Right lobe of liver (tissue), 6 donors: Measurements from ENCODE around the gene TPRG1L. TPM values are rescaled to one million over a fixed set of nuclear protein-coding genes. Genes with fewer than 3 reads are reported as not detected.

Source experiments
- ATAC-seq, 4 donors: fragments of 200-7000 bp; cut with Tn5 transposase; one replicate each; pipeline ENCODE4 v1.9.1; 2020; ENCODE audit warnings: mild to moderate bottlenecking in 4 of 4, moderate library complexity in 4 of 4
- DNase-seq, 3 donors: peaks; one replicate each; pipeline ENCODE4 v3.0.0-alpha.2; 2020
- H3K27ac ChIP-seq, 3 donors: fragments of 200-600 bp; one replicate each; pipeline ENCODE4 v1.8.0; 2022
- H3K27me3 ChIP-seq, 2 donors: fragments of 200-600 bp; one replicate each; pipeline ENCODE4 v1.8.0; 2022
- H3K36me3 ChIP-seq, 4 donors: fragments of 200-600 bp; sonication (generic) in 1 of 4; one replicate each; pipeline versions ENCODE4 v1.5.1 to v1.8.0; 2017 to 2022; ENCODE audit warnings: control low read depth in 1 of 4
- H3K4me1 ChIP-seq, 4 donors: fragments of 200-600 bp; sonication (generic) in 1 of 4; one replicate each; pipeline versions ENCODE4 v1.5.1 to v1.8.0; 2017 to 2022; ENCODE audit warnings: control low read depth in 1 of 4
- H3K4me3 ChIP-seq, 3 donors: fragments of 200-600 bp; one replicate each; pipeline ENCODE4 v1.8.0; 2022
- H3K9me3 ChIP-seq, 4 donors: fragments of 200-600 bp; sonication (generic) in 1 of 4; one replicate each; pipeline versions ENCODE4 v1.5.1 to v1.8.0; 2017 to 2022; ENCODE audit warnings: control low read depth in 1 of 4
- POLR2A ChIP-seq: fragments of 450-650 bp; IDR thresholded peaks from one replicate; pipeline ENCODE4 v1.6.1; 2017; ENCODE audit warnings: antibody characterized with exemption, mild to moderate bottlenecking
- WGBS: methylation state at CpG from one replicate; pipeline ENCODE4 v1.1.6; 2018; ENCODE audit warnings: low coverage, low lambda C conversion rate; ENCODE audit not compliant: insufficient coverage; ENCODE audit errors: missing lambda C conversion rate; 5-methylcytosine and 5-hydroxymethylcytosine counted together
- intact Hi-C, 2 donors: fragments of 100-400 bp; cut with DNase I; formaldehyde crosslinking; loops; one replicate each; pipeline versions ENCODE4 v1.11.2 to v1.14.1; 2022
- total RNA-seq, 6 experiments: library from RNA; depleted of rRNA in 2 of 6; stranded (reverse); fragments of >200 nt in 2 of 6; fragmentation: NEBNext Ultra II Directional in 3 of 6; extraction: Animal tissue kit (Norgen Biotek cat#: 25700) in 3 of 6; gene quantifications; one replicate each; pipeline versions ENCODE4 v1.1.0 to v1.2.4, GENCODE V29; 2016 to 2023
- TF ChIP-seq, protein P1 (sequence below), 4 donors: fragments of 200-600 bp in 3 of 4; fragments of 450-650 bp in 1 of 4; IDR thresholded peaks; one replicate each; pipeline versions ENCODE4 v1.5.1 to v1.8.0; 2016 to 2022; ENCODE audit warnings: antibody characterized with exemption in 4 of 4, mild to moderate bottlenecking in 2 of 4
- donor health status: DM: no; HTN: yes; CAD: no.
- donor health status: DM: no; HTN: no; CAD: no.
- donor health status: DM: no; HTN: no; CAD: no.
- donor health status: DM: no; HTN: yes; CAD: no.
- donor health status: DM: no; HTN: yes; CAD: no.

TPRG1L gene
- total RNA-seq, 6 experiments from 2014 or later = 42.5 to 54.6 (median 53.4) TPM

DNA sequence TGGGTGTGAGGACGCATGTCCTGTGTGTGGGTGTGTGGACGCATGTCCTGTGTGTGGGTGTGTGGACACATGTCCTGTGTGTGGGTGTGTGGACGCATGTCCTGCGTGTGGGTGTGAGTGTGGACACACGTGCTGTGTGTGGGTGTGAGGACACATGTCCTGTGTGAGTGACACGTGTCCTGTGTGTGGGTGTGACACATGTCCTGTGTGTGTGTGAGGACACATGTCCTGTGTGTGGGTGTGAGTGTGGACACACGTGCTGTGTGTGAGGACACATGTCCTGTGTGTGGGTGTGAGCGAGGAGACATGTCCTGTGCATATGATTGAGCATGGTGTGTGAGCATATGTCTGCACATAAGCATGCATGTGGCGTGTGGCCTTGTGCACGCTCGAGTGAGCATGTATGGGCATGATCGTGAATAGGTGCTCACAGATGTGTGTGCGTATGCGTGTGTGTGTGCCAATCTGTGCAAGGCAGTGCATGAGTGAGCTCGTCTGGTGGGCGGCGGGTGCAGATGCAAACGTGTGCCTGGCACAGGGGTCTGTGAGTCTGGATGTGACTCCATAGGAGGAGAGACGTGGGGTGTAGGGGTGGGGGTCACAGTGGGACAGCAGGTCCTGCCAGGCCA lies 38.8 kb upstream of the TPRG1L start:
- ATAC-seq (no peak), DNase-seq (no peak)
- TF ChIP-seq, protein P1, sequence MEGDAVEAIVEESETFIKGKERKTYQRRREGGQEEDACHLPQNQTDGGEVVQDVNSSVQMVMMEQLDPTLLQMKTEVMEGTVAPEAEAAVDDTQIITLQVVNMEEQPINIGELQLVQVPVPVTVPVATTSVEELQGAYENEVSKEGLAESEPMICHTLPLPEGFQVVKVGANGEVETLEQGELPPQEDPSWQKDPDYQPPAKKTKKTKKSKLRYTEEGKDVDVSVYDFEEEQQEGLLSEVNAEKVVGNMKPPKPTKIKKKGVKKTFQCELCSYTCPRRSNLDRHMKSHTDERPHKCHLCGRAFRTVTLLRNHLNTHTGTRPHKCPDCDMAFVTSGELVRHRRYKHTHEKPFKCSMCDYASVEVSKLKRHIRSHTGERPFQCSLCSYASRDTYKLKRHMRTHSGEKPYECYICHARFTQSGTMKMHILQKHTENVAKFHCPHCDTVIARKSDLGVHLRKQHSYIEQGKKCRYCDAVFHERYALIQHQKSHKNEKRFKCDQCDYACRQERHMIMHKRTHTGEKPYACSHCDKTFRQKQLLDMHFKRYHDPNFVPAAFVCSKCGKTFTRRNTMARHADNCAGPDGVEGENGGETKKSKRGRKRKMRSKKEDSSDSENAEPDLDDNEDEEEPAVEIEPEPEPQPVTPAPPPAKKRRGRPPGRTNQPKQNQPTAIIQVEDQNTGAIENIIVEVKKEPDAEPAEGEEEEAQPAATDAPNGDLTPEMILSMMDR (IDR thresholded peaks at IDR 0.05) = no peak
- TF ChIP-seq POLR2A = no peak
- intact Hi-C loops = no loop called here
- WGBS = 87% methylated on average over 12 of the region's 19 CpGs
- Histone ChIP-seq H3K9me3 (no peaks in the 10 kb centered on the region), H3K27me3 (no peaks in the 10 kb centered on the region), H3K4me3 (no peak overlapping the region), H3K36me3 (no peaks in the 10 kb centered on the region), H3K4me1 (no peaks in the 10 kb centered on the region), H3K27ac (no peak overlapping the region)

GRCh38 chr1:3586986-3587759 lies 37.6 kb upstream of the TPRG1L start:
- Histone ChIP-seq H3K27ac (no peak overlapping the region), H3K4me1 (no peaks in the 10 kb centered on the region), H3K4me3 (no peak overlapping the region), H3K36me3 (no peaks in the 10 kb centered on the region), H3K9me3 (no peaks in the 10 kb centered on the region), H3K27me3 (no peaks in the 10 kb centered on the region)
- no peak for ATAC-seq
- WGBS = 59% methylated on average over 14 of the region's 24 CpGs
- intact Hi-C loops = no loop called here
- no peak for DNase-seq
- no peak for TF ChIP-seq POLR2A
- TF ChIP-seq, protein P1 (IDR thresholded peaks at IDR 0.05) = no peak

DNA sequence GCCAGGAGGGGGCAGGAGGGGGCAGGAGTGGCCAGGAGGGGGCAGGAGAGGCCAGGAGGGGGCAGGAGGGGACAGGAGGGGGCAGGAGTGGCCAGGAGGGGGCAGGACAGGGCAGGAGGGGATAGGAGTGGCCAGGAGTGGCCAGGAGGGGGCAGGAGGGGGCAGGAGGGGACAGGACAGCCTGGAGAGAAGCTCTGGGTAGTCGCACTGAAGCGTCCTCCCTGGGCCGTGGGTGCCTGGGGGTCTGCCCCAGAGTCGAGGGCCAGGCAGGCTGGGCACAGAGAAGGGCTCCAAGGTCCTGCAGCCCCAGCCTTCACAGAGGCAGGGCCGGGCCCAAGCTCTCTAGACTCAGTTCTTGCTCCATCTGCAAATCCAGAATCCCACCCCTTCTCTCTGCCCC lies 36.4 kb upstream of the TPRG1L start:
- Histone ChIP-seq H3K4me3 (no peak overlapping the region), H3K36me3 (no peaks in the 10 kb centered on the region), H3K27me3 (no peaks in the 10 kb centered on the region), H3K4me1 (no peaks in the 10 kb centered on the region), H3K27ac (no peak overlapping the region), H3K9me3 (no peaks in the 10 kb centered on the region)
- ATAC-seq (no peak), DNase-seq (no peak)
- 68% methylated on average over 3 of the region's 5 CpGs for WGBS
- TF ChIP-seq POLR2A = no peak
- TF ChIP-seq, protein P1 (IDR thresholded peaks at IDR 0.05) = no peak
- intact Hi-C loops = no loop called here

DNA sequence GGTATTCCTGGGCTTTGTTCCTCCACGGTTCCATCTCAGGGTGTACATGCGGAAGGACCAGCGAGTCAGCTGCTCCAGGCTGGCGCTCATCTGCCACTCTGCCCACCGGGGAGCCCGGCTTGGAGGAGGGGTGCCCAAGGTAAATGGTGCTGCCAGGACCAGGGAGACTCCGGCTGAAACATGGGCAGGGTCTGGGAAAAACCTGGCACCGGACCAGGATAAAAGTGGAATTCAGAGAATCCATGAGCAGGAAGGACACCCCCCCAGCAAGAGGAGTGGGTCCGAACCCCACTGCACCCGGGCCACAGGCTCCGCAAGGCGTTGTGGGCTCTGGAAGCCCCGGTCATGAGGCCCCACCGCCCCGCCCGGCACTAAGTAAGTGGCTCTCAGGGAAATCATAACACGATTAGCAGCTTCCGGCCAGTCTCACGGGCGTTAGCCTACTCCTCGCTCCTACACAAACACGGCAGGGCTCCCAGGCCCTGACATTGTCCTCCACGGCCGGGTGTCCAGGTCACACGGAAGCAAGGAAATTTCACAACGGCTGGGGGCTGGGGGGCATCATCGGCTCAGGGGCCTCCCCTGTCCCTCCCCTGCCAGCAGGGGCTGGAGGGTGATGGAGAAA lies 34.6 kb upstream of the TPRG1L start:
- TF ChIP-seq, protein P1 (IDR thresholded peaks at IDR 0.05) = no peak
- no peak for TF ChIP-seq POLR2A
- no peaks in the 10 kb centered on the region for H3K27me3 ChIP-seq
- DNase-seq = no peak
- WGBS = 72% methylated on average over 4 of the region's 27 CpGs
- H3K27ac ChIP-seq = no peak overlapping the region
- H3K4me3 ChIP-seq = no peak overlapping the region
- no peaks in the 10 kb centered on the region for H3K36me3 ChIP-seq
- intact Hi-C loops = no loop called here
- H3K9me3 ChIP-seq = no peaks in the 10 kb centered on the region
- peak; percentile 47 to 73 (median 57) for ATAC-seq
- no peaks in the 10 kb centered on the region for H3K4me1 ChIP-seq
